Posterior vena cava (tissue), 2 donors: ENCODE measurements around the gene PLB1. TPM values are rescaled to one million over a fixed set of nuclear protein-coding genes. Genes with fewer than 3 reads are reported as not detected.
A peak's percentile ranks its signal among the peaks of the same experiment; 100 is the strongest.

Experiments used
- DNase-seq: peaks from one replicate; pipeline ENCODE4 v3.0.0-alpha.2; 2020; ENCODE audit warnings: low spot score
- intact Hi-C, 2 donors: fragments of 100-400 bp; cut with DNase I; formaldehyde crosslinking; loops; one replicate each; pipeline versions ENCODE4 v1.14.1 to v1.14.2; 2022 to 2023
- long read RNA-seq, 2 donors: library from polyadenylated mRNA; unstranded; transcript quantifications; one replicate each; pipeline ENCODE4 v2.0.0, GENCODE V29; 2020 to 2021
- total RNA-seq, 2 donors: library from RNA; stranded (reverse); fragmentation: NEBNext Ultra II Directional; extraction: Animal tissue kit (Norgen Biotek cat#: 25700); gene quantifications; one replicate each; pipeline ENCODE4 v1.2.1, GENCODE V29; 2021
- donor health status: DM: yes; HTN: yes; CAD: no.
- donor health status: DM: yes; HTN: yes; CAD: no.

PLB1 gene, protein sequence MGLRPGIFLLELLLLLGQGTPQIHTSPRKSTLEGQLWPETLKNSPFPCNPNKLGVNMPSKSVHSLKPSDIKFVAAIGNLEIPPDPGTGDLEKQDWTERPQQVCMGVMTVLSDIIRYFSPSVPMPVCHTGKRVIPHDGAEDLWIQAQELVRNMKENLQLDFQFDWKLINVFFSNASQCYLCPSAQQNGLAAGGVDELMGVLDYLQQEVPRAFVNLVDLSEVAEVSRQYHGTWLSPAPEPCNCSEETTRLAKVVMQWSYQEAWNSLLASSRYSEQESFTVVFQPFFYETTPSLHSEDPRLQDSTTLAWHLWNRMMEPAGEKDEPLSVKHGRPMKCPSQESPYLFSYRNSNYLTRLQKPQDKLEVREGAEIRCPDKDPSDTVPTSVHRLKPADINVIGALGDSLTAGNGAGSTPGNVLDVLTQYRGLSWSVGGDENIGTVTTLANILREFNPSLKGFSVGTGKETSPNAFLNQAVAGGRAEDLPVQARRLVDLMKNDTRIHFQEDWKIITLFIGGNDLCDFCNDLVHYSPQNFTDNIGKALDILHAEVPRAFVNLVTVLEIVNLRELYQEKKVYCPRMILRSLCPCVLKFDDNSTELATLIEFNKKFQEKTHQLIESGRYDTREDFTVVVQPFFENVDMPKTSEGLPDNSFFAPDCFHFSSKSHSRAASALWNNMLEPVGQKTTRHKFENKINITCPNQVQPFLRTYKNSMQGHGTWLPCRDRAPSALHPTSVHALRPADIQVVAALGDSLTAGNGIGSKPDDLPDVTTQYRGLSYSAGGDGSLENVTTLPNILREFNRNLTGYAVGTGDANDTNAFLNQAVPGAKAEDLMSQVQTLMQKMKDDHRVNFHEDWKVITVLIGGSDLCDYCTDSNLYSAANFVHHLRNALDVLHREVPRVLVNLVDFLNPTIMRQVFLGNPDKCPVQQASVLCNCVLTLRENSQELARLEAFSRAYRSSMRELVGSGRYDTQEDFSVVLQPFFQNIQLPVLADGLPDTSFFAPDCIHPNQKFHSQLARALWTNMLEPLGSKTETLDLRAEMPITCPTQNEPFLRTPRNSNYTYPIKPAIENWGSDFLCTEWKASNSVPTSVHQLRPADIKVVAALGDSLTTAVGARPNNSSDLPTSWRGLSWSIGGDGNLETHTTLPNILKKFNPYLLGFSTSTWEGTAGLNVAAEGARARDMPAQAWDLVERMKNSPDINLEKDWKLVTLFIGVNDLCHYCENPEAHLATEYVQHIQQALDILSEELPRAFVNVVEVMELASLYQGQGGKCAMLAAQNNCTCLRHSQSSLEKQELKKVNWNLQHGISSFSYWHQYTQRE (N-terminal part only)
- 1 to 10 TPM; 3.2 to 9.5 TPM for total RNA-seq
- long read RNA-seq, donor 1, partial matches to known transcripts, result 1 of 4 reads
- long read RNA-seq, donor 1, other reads (novel, unspliced or antisense), result 3 of 4 reads
- long read RNA-seq, donor 2, result 0 reads

DNA sequence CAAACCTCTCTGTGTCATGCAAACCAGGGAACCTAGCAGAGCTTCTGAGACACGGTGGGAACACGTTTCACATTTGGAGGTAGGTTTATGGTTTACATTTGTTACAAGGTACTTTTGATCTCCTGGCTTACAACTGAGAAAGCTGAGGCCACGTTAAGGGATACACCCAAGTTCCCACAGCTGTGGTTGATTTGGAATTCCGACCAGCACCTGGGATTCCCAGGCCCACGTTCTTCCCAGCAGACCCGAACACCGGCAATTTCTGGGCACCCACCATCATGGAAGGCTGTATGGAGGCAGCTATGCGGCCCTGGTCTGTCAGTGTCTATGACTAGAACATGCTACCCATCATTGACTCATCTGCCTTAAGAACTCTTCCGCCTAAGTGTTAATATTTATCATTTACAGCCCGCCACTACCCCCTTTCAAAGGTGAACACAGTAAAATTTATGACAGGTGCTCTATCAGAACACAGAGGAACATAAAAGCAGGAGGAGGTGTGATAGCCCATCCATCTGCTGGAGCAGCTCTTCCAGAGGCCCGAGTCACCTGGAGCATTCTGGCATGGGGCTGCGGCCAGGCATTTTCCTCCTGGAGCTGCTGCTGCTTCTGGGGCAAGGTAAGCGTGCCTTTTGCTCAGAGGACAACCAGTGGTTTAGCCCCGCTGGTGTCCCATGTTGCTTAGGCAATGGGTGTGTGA is at the start of gene PLB1:
TSS of gene PLB1 (plus strand) at position 510 of the 700 bp plus-strand sequence. CDS start at position 565, 55 bp downstream.
- DNase-seq, result no peak
- intact Hi-C loops, result no loop called here

DNA sequence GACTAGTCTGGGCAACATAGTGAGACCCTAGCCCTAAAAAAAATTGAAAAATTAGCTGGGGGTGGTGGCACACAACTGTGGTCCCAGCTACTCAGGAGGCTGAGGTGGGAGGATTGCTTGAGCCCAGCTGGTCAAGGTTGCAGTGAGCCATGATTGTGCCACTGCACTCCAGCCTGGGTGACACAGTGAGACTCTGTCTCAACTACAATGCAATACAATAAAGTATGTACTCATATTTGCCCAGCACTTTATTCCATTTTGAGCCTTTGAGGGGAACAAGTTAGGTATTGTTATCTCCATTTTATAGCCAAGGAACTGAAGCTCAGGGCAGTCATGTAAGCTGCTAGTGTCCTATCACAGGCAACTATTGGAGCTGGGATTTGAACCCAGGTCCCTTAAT is 49.3 kb upstream of the PLB1 start:
- DNase-seq, result no peak
- intact Hi-C loops, result no loop called here

DNA sequence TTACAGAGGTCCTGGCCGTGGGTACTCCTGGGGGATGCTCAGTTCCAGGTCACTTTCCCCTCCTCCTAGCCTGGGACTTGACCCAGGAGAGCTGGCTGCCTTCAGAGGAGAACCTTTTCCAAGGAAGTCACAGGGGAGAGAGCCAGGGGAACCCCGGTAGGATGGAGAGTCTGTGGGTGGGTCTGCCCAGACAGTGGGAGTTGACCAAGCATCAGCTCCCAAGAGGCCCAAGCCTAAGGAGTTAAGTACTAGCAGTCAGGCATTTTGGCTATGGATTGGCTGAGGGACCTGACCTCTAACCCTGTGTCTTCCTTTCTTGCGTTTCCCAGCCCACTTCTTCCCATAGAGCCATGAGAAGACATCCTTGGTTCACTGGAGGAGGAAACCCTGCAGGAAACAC is 48.8 kb upstream of the PLB1 start:
- intact Hi-C loops, result no loop called here
- no peak for DNase-seq

DNA sequence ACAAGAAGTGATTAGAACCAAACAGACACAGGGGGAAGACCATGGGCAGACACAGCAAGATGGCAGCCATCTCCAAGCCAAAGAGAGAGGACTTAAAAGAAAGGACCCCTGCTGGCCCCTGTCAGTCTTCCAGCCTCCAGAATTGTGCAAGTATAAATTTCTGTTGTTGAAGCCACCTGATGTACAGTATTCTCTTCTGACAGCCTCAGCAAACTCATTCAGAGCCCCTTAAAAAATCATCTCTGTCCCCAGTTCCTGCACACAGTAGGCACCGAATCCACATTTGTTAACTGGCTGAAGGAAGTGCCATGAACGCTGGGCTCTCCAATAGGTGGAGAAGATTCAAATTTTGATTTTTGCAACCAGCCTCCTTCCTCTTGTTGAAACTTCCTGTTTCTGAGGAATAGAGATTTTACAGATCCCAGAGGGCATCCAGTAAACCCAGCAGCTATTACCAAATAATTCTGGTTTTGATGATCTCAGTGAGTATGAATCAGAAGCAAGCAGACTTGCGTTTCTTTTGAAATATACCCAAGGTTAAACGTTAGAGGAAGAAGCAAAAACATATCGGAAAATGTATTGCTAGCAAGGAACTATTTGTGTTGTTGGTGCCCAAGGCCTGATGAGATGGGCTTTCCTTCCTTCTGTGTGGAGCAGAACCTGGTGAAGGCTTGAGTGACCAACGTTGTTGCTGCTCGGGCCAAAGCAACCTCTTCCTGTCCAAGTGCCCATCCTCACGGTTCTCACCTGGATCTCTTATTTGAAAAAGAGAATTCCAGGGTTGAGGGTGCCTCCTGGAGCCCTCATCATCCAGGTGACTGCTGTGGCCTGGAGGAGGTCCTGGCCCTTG is 47.7 kb upstream of the PLB1 start:
- DNase-seq, result no peak
- intact Hi-C loops, result no loop called here

DNA sequence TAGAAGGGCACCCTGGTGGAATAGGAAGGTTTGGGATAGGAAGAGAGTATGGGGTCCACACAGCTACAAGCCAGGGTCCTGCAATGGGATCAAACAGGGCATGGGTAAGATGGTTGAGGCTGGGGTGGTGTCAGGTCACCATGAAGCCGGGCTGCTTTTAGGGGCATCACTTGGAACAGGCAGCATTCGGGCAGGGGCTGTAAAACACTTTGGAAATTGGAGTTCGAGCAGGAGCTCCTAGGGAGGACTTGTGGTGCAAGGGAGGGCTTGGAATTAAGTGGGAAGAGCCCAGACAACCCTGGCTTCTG is 47.1 kb upstream of the PLB1 start:
- intact Hi-C loops, result no loop called here

DNA sequence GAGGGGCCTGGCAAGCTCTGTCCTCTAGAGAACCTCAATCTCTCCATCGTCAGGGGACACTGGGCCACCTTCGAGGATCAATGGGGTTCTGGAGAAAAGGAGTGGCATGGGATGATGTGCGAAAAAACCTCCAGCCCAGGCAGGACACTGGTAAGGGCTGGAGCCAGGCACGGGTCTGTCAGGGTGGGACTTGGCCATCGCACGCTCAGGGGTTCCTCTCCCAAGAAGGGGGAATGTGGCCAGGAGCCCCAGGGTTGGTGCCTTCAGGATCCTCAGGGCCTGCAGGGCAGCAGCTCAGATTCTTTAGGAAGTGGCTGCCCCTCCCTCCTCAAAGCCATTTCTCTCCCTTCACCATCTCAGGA is 46.8 kb upstream of the PLB1 start:
- intact Hi-C loops, result no loop called here
- no peak for DNase-seq

More for the DNA sequence above, 47.1 kb upstream of the PLB1 start:
- no peak for DNase-seq

DNA sequence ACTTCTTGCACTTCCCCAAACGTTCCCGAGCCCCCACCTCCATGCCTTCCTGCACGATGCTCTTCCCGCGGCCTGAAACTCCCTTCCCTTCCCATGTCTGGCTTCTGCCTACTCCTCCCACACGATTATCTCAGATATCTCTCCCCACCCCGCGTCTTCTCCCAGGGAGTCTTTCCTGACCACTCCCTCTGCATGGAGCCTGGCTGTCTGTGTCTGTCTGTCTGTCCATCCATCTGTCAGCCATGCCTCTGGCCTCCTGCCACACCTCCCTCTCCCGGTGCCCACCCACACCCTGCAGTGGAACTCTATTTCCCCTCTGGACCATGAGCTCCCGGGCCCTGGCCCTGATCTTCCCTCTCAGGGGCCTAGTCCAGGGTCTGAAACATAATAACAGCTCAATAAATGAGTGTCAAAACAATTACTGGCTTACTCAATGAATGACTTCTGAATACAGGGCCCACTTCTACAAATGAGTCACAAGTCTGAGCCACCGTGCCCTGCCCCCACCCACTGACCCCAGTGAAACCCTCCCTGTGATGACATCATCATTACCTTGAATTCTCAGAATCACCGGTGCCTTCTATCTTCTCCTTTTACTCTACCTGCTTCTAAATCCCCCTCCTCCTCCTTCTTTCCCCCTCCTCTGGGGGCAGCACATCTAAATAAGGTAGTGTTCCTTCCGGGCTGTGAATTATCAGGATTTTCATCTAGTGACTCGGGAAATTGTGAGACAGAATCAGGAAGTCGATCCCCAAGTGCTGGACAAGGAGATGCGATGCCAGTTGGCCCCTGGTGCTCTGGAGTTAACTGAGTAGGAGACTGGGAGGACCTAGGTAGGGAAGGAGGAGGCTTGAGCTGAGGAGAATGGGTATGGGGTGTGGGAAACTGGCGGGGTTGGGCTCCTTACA is 46.1 kb upstream of the PLB1 start:
- intact Hi-C loops, result loop anchor here (5.0 to 10.0 kb wide), 2 partner anchors 745 to 747 kb away; no protein-coding TSS in a partner anchor
- no peak for DNase-seq

DNA sequence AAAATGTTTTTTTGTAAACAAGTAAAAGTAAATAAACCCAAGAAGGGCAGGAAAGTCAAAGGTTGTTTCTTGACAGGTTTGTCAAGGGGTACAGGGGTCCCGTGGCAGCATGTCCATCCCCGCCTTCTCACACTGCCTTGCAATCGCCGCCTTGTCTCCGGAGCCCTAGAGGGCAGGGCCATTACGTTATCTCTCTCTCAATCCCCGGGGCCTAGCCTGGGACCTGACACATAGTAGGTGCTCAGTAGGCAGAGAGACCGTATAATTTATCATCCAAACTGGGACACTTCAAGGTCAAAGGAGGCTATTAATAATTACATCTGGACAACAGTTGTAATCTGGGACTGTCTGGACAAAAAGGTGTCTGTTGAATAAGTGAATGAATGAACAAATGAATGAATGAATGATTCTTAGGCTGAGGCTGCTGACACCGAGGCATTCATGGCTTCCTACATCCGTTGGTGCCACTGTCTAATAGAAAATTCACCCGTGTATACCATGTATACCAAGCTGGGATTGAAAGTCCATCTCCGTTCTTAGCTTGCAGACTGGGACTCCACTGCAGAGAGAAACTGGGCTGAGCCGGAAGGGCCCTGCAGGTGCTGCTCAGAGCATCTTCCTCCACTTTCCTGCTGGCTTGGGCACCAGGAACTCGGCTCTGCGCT is 44.8 kb upstream of the PLB1 start:
- no peak for DNase-seq
- intact Hi-C loops, result loop anchor here (5.0 to 10.0 kb wide), 2 partner anchors 746 to 749 kb away; no protein-coding TSS in a partner anchor

DNA sequence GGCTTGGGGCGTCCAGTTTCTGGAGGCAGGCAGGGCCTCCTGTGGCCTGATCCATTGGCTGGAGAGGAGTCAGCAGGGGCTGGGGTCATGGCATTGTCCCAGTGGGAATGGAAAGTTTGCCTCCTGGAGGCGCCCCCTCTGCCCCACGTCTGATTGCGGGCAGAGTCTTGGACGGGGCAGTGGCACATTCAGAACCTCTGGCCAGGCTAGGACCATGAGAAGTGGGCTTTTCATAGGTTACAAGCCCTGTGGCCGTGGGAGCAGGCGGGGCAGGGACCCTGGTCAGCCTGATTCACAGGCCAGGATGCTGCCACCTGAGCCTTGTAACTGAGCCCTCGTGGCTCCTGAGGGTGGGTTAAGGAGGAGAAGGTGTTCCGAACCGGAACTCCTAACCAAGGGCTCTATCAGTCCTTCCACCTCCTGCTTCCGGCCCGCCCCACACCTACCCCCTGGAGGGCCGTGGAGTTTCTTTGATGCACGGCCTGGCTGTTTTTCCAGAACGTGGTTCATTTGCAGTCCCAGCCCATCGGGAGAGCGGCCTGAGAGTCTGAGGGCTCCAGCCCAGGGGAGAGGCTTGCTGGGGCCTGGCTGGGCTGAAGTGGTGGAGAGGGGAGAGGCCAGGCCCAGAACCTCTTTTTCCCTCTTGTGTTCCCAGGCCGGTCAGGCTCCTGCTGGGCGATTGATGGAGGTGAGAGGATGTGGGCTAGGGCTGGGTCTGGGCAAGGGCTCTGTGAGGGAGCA is 43.9 kb upstream of the PLB1 start:
- intact Hi-C loops, result loop anchor here (5.0 to 10.0 kb wide), 2 partner anchors 747 to 750 kb away; no protein-coding TSS in a partner anchor
- no peak for DNase-seq

DNA sequence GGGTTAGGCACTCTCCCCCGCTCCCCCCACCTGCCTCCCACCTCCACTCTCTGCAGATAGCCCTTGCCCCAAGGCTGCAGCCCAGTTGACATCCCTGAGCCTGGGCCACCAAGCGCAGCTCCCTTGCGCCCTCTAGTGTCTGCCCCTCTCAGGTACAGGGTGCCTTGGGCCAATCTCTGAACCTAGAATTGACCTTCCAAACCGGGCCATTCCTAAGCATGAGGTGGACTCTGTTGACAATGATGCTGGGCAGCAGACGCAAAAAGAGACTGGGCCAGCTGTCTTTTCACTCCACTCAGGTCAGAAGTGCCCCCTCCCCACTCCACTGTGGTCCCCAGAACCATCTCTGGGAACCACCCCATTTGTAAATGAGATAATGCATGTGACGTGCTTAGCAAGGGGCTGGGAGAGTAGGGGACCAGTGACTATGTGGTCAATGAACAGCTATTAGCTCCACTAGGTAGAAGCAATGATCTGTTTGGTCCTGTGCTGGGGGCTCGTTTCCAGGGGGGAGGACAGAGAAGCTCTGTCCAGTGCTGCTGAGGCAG is 43.3 kb upstream of the PLB1 start:
- DNase-seq, result peak; percentile 94

DNA sequence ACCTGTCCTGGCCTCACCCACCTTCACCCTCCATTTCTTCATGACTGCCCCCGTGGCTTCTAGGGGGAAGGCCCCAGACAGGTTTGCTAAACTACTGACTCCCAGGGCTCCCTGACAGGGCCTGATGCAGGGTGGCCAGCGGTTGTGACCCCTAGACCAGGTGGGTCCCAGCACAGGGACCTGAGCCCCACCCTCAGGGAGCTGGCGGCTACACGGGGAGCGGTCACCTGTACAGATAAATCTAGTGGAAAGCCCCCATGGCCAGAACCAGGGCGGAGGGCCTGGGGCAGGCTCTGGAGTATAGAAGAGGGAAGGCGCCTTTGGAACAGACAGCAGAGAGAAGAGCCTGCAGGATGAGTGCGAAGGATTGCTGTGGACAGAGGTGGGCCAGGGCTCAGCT is 42.5 kb upstream of the PLB1 start:
- DNase-seq, result no peak
- intact Hi-C loops, result loop anchor here (5.0 to 10.0 kb wide), 2 partner anchors 749 to 751 kb away; no protein-coding TSS in a partner anchor

More for the DNA sequence above, 43.3 kb upstream of the PLB1 start:
- intact Hi-C loops, result loop anchor here (5.0 to 10.0 kb wide), 2 partner anchors 748 to 750 kb away; no protein-coding TSS in a partner anchor

DNA sequence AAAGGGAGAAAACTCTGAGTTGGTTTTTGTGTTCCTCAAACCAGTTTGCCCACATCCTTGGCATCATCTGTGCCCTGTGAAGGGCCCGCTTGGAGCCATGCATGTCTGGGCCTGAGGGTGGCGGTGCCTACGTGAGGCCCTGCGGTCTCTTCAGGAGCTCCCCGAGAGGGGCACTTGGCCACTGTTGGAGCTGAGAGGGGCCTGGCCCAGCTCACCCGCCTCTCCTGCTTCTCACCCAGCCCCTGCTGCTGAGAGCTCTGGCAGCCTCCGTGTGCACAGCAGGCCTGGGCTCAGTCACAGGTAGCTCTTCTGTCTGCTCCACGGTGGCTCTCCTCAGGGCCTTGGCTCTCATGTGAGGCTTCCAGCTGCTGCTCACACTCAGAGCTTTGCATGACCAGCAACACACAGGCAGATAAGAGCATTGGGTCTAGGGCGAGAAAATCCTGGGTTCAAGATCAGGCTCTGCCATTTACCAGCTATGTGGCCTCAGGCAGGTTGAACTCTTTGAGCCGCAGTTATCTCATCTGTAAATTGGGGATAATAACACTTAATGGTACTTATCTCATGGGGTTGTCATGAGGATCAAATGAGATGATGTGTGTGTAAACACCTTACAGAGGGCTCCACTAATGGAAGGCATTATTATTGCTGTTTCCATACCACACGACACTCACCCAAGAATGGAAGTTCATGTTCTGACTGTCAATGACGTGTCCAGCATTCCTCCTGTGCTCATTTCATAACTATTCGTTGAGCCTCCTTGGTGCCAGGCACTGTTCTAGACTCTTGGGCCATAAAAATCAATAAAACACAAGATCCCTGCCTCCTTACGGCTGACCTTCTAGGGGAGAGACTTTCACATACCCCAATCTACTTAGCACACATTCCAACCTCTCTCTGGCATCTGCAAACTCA is 41.6 kb upstream of the PLB1 start:
- intact Hi-C loops, result loop anchor here (5.0 to 10.0 kb wide), 2 partner anchors 749 to 752 kb away; no protein-coding TSS in a partner anchor
- DNase-seq, result no peak

DNA sequence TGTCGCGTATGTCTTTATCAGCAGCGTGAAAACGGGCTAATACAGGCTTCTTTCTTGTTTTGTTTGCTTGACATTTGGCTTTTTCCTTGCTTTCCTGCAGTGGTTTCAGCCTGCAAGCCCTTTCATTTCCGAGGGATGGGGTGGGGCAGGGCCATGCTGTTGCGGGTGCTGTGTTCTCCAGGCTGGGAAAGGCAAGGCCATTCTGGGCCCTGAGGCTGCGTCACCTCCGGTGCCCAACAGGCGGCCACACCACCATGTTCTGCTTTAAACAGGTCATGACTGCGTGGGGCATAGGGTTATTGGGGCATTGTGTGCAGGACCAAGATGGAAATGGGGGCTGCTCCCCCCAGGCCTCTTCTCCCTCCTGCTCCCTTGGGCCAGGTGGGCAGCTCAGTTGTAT is 38.6 kb upstream of the PLB1 start:
- DNase-seq, result no peak
- intact Hi-C loops, result loop anchor here in 1 of 2 donors (10.0 kb wide), 1 partner anchor 752 kb away; no protein-coding TSS in a partner anchor

DNA sequence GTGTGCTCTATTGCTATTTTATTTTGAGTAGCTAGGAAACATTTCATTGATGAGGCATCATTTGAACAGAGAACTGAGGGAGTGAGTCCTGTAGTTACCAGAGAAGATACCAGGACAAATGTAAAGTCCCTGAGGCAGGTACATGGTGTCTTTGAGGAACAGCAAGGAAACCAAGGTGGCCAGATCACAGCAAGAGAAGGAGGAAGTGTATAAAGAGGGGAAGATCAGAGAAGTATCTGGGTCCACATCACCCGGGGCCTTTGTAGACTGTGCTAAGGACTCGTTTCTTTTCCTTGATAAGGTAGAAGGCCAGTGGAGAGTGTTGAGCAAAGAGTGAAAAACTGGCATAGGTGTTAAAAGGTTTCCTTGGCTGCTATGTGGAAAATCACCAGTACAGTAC is 34.8 kb upstream of the PLB1 start:
- no peak for DNase-seq
- intact Hi-C loops, result no loop called here
